ENCODE measurements around the gene FES.
"Not testable (repeated sequence)": the region's sequence is repeated elsewhere in the genome, so short reads cannot be mapped to it uniquely, and the experiment has no call there.

FES gene

GRCh38 chr15:90911906-90912769 lies 27.8 kb downstream of the FES start:
- DNase-seq: no peak

GRCh38 chr15:90912770-90913075 lies 28.4 kb downstream of the FES start:
- DNase-seq: no peak

GRCh38 chr15:90913398-90913944 lies 29.2 kb downstream of the FES start:
- no peak for DNase-seq

GRCh38 chr15:90914305-90915080 lies 30.2 kb downstream of the FES start:
- DNase-seq: no peak

GRCh38 chr15:90915216-90915807 lies 31.0 kb downstream of the FES start:
- DNase-seq: no peak

GRCh38 chr15:90915808-90916440 lies 31.6 kb downstream of the FES start:
- no peak for DNase-seq

GRCh38 chr15:90916461-90916860 lies 32.2 kb downstream of the FES start:
- DNase-seq: no peak

- no peak for DNase-seq
These were observed 33.3 kb downstream of the FES start for GRCh38 chr15:90917569-90917968.

GRCh38 chr15:90918034-90918788 lies 33.9 kb downstream of the FES start:
- DNase-seq: no peak

GRCh38 chr15:90918835-90919234 lies 34.5 kb downstream of the FES start:
- no peak for DNase-seq

- no peak for DNase-seq
These were observed 37.6 kb downstream of the FES start for GRCh38 chr15:90921887-90922286.

- DNase-seq: not testable (repeated sequence)
These were observed 38.5 kb downstream of the FES start for GRCh38 chr15:90922712-90923322.

GRCh38 chr15:90924375-90924774 lies 40.1 kb downstream of the FES start:
- no peak for DNase-seq

- DNase-seq: not testable (repeated sequence)
These were observed 42.5 kb downstream of the FES start for GRCh38 chr15:90926766-90927165.

GRCh38 chr15:90928106-90928505 lies 43.8 kb downstream of the FES start:
- not testable (repeated sequence) for DNase-seq

GRCh38 chr15:90929246-90930019 lies 45.1 kb downstream of the FES start:
- no peak for DNase-seq

- DNase-seq: no peak
These were observed 46.7 kb downstream of the FES start for GRCh38 chr15:90930861-90931574.

- DNase-seq: no peak
These were observed 47.2 kb downstream of the FES start for GRCh38 chr15:90931575-90931827.

GRCh38 chr15:90931828-90932659 lies 47.7 kb downstream of the FES start, which contains the start of gene HDDC3:
Gene HDDC3, minus strand, starts transcription at chr15:90932549. Its CDS starts 9 bp downstream, at chr15:90932540.
- peak; percentile 56 for DNase-seq

- DNase-seq: no peak
These were observed 48.3 kb downstream of the FES start for GRCh38 chr15:90932660-90932991.

All from NCI-H1092 (cell line).